Fibroblast of skin of left quadriceps (primary cell): Measurements from ENCODE around the gene BMPR1B.
"Not testable (repeated sequence)": the region's sequence is repeated elsewhere in the genome, so short reads cannot be mapped to it uniquely, and the experiment has no call there.

Experiments used
- DNase-seq, 2 experiments: peaks; one replicate each; pipeline ENCODE4 v3.0.0-alpha.2; 2013; ENCODE audit warnings: low read depth in 2 of 2

BMPR1B gene

DNA sequence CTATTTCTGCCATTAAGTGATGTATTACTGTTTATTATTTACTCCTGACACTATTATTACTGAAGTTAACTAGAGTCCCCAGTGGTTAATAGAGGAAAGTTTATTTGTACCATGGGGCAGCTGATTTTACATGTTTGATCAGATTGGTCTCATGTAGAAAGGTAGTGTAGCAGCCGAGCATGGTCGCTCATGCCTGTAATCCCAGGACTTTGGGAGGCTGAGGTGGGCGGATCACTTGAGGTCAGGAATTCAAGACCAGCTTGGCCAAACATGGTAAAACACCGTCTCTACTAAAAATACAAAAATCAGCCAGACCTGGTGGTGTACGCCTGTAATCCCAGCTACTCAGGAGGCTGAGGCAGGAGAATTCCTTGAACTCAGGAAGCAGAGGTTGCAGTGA is 74.6 kb downstream of the BMPR1B start:
- DNase-seq = not testable (repeated sequence)

DNA sequence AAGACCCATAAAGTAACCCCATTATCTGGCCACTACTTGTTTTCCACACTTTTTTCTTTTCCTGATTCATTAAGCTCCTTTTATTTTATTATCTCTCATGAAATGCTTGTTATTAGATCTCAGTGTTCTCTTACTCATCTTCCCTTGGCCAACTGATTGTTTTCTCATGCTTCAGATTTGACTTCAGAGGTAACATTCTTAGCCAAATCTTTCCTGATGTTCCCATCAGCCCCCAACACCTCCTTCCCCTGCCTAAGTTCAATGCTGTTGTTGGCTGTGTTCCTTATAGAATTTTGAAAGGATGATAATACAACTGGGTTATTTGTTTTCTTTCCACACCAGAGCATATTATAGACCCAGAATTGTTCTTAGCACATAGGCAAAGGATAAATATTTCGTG is 75.6 kb downstream of the BMPR1B start:
- no peak for DNase-seq

DNA sequence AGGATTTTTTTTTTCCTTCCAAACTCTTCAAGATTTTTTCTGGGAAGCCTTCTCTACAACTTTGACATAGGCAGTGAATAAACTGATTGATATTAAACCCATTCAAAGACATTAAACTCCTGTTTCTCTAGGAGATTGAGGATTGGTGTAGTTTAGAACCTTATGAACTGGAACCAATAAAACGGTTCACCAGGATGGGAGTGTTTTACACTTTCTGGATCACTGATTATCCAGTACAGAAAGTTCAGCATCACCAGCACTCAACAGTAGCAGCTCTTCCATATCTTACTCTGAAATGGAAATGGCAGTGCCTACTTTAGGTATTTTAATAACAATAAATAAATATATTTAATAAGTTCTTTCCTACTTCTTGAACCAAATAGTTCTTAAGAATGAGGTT is 76.7 kb downstream of the BMPR1B start:
- no peak for DNase-seq

DNA sequence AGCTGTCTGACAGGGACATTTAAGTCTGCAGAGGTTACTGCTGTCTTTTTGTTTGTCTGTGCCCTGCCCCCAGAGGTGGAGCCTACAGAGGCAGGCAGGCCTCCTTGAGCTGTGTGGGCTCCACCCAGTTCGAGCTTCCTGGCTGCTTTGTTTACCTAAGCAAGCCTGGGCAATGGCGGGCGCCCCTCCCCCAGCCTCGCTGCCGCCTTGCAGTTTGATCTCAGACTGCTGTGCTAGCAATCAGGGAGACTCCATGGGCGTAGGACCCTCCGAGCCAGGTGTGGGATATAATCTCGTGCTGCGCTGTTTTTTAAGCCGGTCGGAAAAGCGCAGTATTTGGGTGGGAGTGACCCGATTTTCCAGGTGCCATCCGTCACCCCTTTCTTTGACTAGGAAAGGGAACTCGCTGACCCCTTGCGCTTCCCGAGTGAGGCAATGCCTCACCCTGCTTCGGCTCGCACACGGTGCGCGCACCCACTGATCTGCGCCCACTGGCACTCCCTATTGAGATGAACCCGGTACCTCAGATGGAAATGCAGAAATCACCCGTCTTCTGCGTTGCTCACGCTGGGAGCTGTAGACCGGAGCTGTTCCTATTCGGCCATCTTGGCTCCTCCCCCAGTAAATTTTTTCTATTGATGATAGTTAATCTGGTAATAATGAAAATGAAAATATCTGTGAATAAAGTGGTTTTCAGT is 83.6 kb downstream of the BMPR1B start:
- DNase-seq = not testable (repeated sequence)

DNA sequence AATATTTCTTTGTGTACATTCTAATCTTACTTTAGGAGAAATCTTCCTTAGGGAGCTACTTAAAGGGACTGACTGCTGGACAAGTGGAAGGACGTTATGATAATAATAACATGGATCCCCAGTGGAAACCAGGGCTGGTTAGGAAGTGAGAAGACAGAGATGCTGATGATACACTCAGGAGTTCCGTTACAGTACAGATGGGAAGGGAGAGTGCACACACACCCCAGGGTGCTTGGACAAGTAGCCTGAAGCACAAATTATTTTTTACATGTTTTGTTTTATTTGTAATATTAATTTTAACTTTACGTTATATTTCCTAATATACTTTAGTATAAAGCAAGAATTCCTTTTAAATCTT is 84.1 kb downstream of the BMPR1B start:
- DNase-seq = no peak

DNA sequence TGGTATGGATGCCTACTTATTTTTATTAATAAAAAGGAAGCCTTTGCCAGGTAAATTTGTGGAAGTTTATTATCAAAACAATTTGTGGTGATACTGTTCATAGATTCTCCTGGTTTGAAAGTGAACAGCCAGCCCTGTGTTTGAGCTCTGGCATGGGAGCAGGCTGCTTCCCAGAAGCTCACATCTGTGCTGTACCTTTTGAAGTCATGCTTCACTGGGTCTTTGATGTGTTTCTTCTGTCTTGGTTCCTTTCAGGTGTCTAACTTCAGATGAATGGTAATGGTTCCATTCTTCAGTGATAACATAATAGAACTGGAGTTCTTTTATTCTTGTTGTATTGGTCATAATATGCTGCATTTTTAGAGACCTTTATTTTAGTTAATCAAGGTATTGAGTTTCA is 85.5 kb downstream of the BMPR1B start:
- DNase-seq = no peak

DNA sequence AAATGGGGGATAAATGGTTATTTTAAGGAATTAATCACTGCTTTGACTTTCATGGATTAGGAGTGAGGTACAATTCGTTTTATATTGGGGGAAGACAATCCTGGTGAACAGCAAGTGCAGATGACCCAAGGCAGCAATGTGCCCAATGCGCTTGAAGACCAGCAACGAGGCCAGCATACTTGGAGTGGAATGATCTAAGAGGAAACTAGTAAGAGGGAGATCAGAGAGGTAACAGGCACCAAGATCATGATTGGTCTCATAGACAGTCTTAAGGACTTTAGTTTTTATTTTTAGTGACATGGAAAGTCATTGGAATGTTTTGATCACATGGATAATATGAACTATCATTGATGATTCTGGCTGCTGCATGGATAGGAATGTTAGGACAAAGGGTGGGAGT is 90.6 kb downstream of the BMPR1B start:
- DNase-seq = no peak

DNA sequence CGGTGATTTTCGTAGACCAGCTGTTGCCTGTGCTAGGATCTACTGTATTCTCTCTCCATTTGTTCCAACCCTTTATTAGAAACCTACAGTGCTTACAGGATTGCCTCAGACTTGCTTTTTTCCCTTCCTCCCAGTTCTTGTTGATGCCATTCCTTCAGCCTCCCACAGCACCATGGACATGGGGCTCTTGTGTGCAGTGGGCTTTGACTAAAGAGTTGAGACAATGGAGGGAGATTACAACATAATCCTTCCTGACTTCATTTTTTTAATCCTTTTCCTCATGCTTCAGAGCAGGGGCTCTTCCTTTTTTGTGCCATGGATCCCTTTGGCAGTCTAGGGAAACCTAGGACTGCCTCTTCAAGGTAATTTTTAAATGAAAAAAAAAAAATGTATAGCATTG is 92.1 kb downstream of the BMPR1B start:
- no peak for DNase-seq

DNA sequence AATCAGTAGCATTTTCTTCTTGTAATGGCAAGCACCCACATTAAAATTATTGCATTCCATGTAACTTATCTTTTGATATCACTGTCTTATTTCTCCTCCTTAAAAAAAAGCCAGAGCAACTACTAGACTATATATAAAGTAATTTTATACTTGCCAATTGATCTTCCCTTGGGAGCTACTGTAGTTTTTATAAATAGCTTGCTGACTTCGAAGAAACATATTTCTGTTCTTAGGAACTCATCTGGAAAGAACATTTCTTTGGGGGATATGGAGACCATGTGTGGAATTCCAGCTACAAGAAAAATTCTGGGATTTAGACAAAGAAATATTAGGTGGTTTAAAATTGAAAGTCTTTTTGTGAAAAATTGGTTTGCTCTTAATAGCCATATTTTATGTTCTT is 94.9 kb downstream of the BMPR1B start:
- peak; percentile 40 to 42 for DNase-seq

DNA sequence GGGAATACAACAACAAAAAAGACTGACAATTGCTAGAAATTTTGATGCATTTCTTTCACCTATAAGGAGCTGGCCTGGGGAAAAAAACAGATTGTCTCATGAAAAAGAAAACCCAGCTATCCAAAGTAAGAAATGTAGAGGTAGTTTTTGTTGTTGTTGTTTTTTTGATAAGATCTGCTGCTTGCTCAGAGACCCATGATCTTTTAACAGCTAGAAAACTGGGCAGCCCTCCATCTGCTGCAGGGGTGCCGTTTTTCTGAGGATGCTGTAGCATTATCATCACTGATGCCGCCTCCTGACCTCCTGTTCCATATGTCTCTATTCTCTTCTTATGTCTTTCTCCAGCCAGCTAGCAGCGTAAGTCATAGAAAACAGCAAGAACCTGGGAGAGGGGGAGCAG is 98.3 kb downstream of the BMPR1B start:
- DNase-seq = no peak

DNA sequence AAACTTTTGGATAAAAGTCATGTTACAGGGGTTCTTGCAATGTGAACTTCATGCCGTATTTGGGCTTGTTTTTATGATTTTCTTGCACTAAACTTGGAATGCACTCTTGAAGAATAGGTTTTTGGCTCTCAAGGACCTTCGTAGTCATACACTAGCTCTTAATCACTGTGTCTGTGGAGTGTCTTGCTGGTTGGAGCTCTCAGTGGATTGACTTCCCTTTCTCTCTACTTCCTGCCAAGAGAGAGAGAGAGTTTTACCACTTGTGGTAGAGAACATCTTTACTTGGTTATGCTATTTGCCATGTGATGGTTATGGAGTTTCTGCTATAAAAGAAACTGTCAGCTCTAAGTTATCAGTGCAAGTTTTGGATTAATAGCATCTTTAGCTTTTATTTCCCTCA is 112.4 kb downstream of the BMPR1B start:
- peak; percentile 6 to 7 for DNase-seq

DNA sequence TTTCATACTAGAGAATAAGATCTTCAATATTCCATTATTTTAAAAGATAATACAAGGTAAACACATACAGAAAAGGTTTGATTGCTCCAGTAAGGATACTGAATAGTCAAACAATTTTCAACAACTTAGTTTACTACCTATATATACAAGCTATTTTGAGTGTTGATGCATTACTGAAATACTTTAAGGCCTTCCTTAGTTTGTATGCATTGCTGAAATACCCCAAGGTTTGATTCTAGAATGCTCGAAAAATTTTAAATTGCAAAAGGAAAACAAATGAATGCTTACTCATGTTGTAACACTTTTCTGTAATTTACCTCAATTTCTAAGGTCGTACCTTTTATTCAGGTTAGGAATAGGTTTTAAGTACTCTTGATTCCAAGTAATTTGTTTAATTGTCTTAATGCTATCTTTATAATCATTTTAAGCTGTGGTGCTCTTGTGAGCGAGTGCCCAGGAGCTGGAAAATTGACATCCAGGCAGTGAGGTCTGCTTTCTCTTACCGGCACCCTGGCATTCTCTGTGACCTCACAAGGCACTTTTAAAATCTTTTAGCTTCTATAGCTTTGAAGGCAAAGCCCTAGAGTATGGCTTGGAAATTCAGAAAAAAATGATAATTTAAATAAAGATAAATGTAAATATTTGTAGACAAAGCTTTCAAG is 114.0 kb downstream of the BMPR1B start:
- DNase-seq = no peak

DNA sequence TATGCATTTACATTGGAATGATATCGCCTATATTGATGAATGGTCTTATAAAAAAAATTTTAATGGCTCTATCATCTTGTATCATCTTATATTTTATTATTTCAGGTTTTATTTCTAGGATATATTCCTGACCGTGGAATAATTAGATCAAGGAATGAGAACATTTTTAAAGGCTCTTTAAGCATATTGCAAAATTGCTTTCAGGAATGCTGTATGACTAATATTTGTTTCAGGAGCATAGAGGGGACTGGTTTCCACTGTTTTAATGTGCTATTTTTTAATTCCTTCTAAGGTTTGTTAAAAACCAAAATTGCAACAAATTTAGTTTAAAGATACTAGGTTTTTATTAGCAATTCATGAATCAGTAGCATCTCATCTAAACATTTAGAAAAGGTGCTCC is 120.2 kb downstream of the BMPR1B start:
- peak; percentile 27 to 31 for DNase-seq

DNA sequence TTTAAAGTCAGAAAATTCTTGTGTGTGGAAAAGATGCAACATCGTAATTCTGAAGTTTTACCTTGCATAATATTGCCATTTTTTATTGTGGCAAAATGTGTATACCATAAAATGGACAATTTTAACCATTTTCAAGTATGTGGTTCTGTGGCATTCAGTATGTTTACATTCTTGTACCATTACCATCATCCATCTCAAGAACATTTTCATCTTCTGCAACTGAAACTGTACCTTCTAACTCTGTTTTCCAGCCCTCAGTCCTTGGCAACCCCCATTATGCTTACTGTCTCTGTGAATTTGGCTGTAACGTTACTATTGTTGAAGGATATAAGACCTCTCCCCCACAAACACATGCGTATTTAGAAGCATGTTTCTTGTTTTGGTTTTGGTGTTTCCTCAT is 123.2 kb downstream of the BMPR1B start:
- peak; percentile 33 to 44 for DNase-seq

DNA sequence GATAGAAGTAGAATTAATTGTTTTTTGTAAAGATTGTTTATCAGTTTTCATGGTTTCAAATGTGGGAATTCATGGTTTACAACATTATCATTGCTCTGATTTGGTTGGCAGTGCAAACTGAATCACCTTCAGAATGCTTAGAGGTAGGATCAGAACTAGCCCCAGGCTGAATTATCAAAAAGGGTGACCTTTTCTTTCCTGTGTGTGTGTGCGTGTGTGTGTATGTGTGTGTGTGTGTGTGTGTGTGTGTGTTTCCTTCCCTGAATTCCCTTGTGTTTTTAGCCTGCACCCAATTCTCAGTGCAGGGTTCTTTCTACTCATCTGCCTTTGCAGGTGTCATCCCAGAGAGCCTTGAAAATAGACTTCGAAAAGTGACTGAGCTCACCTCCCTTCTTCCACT is 125.0 kb downstream of the BMPR1B start:
- no peak for DNase-seq

DNA sequence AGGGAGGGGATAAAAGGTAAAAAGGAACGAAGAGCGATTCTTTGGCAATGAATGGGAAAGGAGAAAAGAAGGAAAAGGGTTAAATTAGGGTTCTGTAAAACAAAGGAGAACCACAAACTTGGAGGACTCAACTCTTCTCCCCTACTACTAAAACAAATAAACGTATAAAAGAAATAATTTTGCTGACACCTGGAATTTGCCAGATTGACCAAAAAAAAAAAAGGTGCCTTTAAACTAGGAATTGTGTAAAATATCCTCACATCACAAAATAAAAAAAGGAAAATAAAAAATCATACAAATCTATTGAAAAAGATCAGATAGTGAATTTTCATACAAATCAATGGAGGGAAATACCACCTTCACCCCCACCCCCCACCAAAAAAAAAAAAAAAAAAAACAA is 129.3 kb downstream of the BMPR1B start:
- no peak for DNase-seq

DNA sequence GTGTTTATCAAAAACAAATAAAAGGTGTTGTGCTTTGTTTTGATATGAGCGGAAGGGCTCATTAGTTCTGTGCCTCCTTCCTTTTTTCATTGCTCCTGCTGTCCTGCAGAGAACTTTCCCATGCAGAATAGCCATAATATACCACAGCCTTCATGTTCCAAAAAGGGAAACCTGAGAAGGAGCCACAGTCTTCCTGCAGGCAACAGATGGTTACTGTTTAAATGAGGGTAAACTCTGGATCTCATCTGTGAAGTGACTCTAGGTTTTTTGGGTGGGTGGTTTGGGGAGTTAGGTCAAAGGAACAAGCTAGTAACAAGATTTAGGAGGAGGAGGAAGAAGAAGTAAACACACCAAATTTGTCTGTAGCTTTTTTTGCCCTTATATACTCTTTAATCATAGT is 131.8 kb downstream of the BMPR1B start:
- DNase-seq = peak in 1 of 2 experiments; percentile 3

DNA sequence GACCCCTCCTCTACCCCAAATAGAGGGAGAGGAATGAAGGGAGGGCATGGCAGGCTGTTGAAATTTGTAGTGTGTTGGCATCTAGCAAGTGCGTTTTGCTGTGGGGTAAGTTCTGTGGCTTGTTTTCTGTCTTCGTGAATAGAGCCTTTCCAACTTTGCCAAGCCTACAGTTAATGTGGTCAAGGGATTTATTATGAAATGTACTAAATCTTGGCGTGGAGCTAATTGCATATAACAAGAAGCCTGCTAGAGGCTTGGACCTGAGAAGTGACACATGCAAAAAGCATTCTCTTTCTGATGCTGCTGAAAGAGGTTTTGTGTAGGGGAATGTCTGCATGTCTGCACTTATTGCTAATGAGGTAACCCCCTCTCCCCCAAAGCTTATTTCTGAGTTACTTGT is 132.2 kb downstream of the BMPR1B start:
- DNase-seq = peak; percentile 80 to 83

DNA sequence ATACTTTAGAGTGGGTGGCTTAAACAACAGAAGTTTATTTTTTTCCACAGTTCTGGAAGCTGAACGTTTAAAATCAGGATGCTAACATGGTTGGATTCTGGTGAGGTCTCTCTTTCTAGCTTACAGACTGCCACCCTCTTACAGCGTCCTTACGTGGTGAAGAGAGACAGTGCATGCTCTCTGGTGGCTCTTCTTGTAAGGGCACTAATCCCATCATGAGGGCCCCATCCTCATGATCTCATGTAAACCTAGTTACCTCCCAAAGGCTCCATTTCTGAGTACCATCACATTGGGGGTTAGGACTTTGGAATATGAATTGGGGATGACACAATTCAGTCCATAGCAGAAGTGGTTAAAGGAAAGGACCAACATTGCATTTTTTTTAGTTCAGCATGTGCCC is 132.8 kb downstream of the BMPR1B start:
- no peak for DNase-seq

DNA sequence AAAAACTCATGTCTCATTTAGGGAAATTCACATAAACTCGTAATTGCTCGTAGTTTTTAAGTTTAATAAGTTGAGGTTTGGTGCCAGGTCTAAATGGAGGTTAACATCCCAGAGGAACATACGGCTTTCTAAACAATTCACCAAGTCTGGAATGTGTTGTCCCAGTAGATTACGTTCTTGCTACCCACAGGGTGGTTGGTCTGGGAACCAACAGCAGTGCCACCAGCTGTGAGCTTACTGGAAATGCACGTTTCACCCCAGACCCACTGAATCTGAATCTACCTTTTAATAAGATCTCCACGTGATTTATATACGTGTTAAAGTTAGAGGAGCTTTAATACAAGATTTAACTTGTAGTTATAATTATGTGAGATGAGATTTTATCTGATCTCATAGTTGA is 134.3 kb downstream of the BMPR1B start:
- DNase-seq = no peak

DNA sequence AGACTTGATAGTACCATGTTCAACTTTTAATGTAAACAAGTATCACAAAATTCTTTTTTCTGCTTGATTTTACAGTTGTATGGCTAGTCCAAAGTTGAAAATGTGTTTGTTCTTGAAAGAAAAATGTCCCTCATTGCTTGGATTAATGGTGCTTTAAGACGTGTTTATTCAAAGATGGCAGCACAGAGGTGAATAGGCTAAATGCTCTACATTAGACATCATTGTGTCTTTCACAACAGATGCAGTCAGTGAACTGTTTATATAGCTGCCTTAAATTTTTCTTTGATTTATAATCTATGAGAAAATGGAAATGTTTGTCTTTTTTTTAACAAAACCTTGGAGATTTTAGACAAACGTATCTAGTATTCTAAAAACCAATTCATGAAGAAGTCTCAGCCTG is 137.3 kb downstream of the BMPR1B start:
- DNase-seq = no peak

DNA sequence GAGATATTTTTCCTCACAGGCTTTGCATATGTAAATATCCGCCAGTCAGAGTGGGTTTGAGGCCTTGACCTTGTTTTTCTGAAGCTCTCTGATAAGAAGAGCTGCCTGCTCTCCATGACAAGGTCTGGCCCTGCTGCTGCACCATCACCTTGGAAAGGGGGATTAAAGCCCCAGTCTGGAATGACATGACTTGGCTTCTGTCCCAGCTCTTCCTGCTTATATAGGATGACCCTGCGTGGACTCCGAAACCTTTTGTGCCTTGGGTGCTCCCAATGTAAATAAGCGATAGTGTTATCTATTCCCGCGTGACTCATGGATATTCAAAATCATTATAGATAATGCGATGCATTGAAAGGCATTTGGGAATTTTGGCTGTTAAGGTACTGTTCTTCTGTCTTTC is 139.3 kb downstream of the BMPR1B start:
- DNase-seq = no peak

DNA sequence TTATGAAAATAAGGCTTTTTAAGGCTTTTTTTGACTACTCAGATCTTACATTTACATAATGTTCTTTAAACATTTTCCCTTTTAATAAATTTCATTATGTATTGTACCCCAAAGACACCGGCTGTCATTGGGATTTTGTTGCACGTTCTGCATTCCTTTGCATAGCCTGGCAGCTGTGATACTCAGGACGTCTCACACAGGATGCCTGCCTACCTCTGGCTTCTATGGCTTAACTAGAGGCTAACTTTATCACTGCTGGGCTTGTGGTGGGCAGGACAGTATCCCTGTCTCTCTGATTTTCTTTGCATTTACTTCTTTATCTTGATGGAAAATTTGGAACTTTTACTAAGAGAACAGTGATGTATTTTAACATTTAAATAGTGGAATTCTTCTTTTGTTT is 147.8 kb downstream of the BMPR1B start:
- DNase-seq = no peak

DNA sequence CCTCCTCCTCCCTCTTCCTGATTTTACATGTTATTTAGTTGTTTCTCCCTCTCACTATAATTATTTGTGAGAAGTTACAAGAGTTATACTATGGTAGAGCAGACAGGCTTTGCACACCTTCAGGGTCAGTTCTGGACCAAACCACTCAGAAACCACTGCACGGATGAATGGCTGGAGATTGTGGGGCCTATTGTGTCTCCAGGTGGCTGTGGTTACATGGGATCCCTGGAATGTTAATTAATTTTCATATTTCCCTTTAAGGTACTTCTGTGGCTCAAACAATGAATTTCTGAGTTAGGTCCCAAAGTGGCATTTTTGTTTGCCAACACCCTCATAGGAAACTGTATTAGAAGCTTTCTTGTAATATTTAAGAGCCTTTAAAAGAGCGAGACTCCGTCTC is 151.9 kb downstream of the BMPR1B start:
- DNase-seq = no peak
